GM12878 (cell line): Measurements from ENCODE around the gene CD52. TPM values are rescaled to one million over a fixed set of nuclear protein-coding genes. Genes with fewer than 3 reads are reported as not detected.

ENCODE experiments used
- ATF3 ChIP-seq: IDR thresholded peaks from 2 replicates; pipeline ENCODE4 v1.6.1; 2011; ENCODE audit warnings: low read depth, mild to moderate bottlenecking, low read length, moderate library complexity, borderline replicate concordance; ENCODE audit errors: extremely low read depth
- CREM ChIP-seq: IDR thresholded peaks from 2 replicates; pipeline ENCODE4 v1.6.1; 2014; ENCODE audit warnings: antibody characterized with exemption, low read depth
- ETV6 ChIP-seq, 2 experiments: fragments of 450-650 bp in 1 of 2; IDR thresholded peaks in 1 of 2; conservative IDR thresholded peaks in 1 of 2; 2 replicates each; pipeline ENCODE4 v1.6.1; 2014; ENCODE audit warnings: antibody characterized with exemption in 1 of 2, borderline replicate concordance in 1 of 2, low read depth in 1 of 2, mild to moderate bottlenecking in 1 of 2, moderate library complexity in 1 of 2
- HDAC2 ChIP-seq: fragments of 200-600 bp; sonication (generic); IDR thresholded peaks from 2 replicates; pipeline ENCODE4 v1.6.1; 2017
- KAT2A ChIP-seq: conservative IDR thresholded peaks from 2 replicates; pipeline ENCODE4 v1.6.1; 2011; ENCODE audit warnings: low read depth, low read length; ENCODE audit not compliant: control insufficient read depth
- KLF5 ChIP-seq: fragments of 450-650 bp; IDR thresholded peaks from 2 replicates; pipeline ENCODE4 v1.6.1; 2014; ENCODE audit warnings: mild to moderate bottlenecking; ENCODE audit not compliant: partially characterized antibody
- LARP7 ChIP-seq: fragments of 450-650 bp; IDR thresholded peaks from 2 replicates; pipeline ENCODE4 v1.6.1; 2017; ENCODE audit warnings: mild to moderate bottlenecking
- NFXL1 ChIP-seq: fragments of 450-650 bp; IDR thresholded peaks from 2 replicates; pipeline ENCODE4 v1.6.1; 2017; ENCODE audit warnings: antibody characterized with exemption, mild to moderate bottlenecking, borderline replicate concordance
- NR2C2 ChIP-seq: IDR thresholded peaks from 2 replicates; pipeline ENCODE4 v1.6.1; 2011; ENCODE audit warnings: borderline replicate concordance, low read depth; ENCODE audit not compliant: control insufficient read depth, insufficient read length
- PAX5 ChIP-seq: IDR thresholded peaks from 2 replicates; pipeline ENCODE4 v1.6.1; 2011; ENCODE audit warnings: low read depth, low read length, borderline replicate concordance
- PAX8 ChIP-seq: fragments of 450-650 bp; IDR thresholded peaks from 2 replicates; pipeline ENCODE4 v1.6.1; 2017; ENCODE audit warnings: mild to moderate bottlenecking, moderate library complexity
- PKNOX1 ChIP-seq: fragments of 450-650 bp; IDR thresholded peaks from 2 replicates; pipeline ENCODE4 v1.6.1; 2016; ENCODE audit warnings: mild to moderate bottlenecking
- RELA ChIP-seq: fragments of 450-650 bp; IDR thresholded peaks from 2 replicates; pipeline ENCODE4 v1.8.0; 2014; ENCODE audit warnings: borderline replicate concordance; ENCODE audit not compliant: partially characterized antibody
- RFX5 ChIP-seq: IDR thresholded peaks from 2 replicates; pipeline ENCODE4 v1.6.1; 2011; ENCODE audit warnings: low read depth, low read length, improper control_type of control experiment
- SIN3A ChIP-seq: IDR thresholded peaks from 2 replicates; pipeline ENCODE4 v1.6.1; 2012; ENCODE audit warnings: low read depth, low read length, improper control_type of control experiment
- SIX5 ChIP-seq: IDR thresholded peaks from 2 replicates; pipeline ENCODE4 v1.6.1; 2011; ENCODE audit warnings: mild to moderate bottlenecking, low read depth, low read length, moderate library complexity; ENCODE audit not compliant: severe bottlenecking
- SMAD5 ChIP-seq: IDR thresholded peaks from 2 replicates; pipeline ENCODE4 v1.6.1; 2016; ENCODE audit warnings: antibody characterized with exemption, low read depth
- SMARCA5 ChIP-seq: fragments of 450-650 bp; IDR thresholded peaks from 2 replicates; pipeline ENCODE4 v1.6.1; 2017; ENCODE audit warnings: mild to moderate bottlenecking
- SPI1 ChIP-seq: IDR thresholded peaks from 2 replicates; pipeline ENCODE4 v1.6.1; 2011; ENCODE audit warnings: low read depth, mild to moderate bottlenecking, low read length, moderate library complexity, borderline replicate concordance; ENCODE audit not compliant: insufficient read depth
- STAT1 ChIP-seq: fragments of 450-650 bp; conservative IDR thresholded peaks from 2 replicates; pipeline ENCODE4 v1.6.1; 2014; ENCODE audit warnings: antibody characterized with exemption, mild to moderate bottlenecking
- SUPT20H ChIP-seq: IDR thresholded peaks from 2 replicates; pipeline ENCODE4 v1.6.1; 2011; ENCODE audit warnings: low read depth, mild to moderate bottlenecking, low read length, moderate library complexity, borderline replicate concordance; ENCODE audit not compliant: control insufficient read depth
- TARDBP ChIP-seq: IDR thresholded peaks from 2 replicates; pipeline ENCODE4 v1.6.1; 2016; ENCODE audit warnings: borderline replicate concordance
- YBX1 ChIP-seq: fragments of 450-650 bp; IDR thresholded peaks from 2 replicates; pipeline ENCODE4 v1.6.1; 2016; ENCODE audit warnings: antibody characterized with exemption
- YY1 ChIP-seq: IDR thresholded peaks from 2 replicates; pipeline ENCODE4 v1.6.1; 2011; ENCODE audit warnings: low read depth, mild to moderate bottlenecking, low read length
- ZBED1 ChIP-seq: IDR thresholded peaks from 2 replicates; pipeline ENCODE4 v1.6.1; 2016; ENCODE audit warnings: borderline replicate concordance
- polyA plus RNA-seq, 11 experiments: library from polyadenylated mRNA; depleted of rRNA in 4 of 11; unstranded in 6 of 11; stranded (reverse) in 5 of 11; fragments of >200 nt; fragmentation: Nextera tagmentation in 4 of 11; fragmentation: Illumina TruSeq in 1 of 11; extraction: Ambion mirVana in 4 of 11; extraction: Trizol in 1 of 11; gene quantifications; 1 replicate in 1 of 11; 2 replicates in 10 of 11; pipeline versions ENCODE4 v1.2.1 to v1.2.3, GENCODE V29; 2011 to 2016; ENCODE audit warnings: inconsistent platforms in 2 of 11, missing spikeins in 2 of 11, low read depth in 1 of 11
- total RNA-seq, 4 experiments: library from RNA; depleted of rRNA in 3 of 4; stranded (reverse); fragments of >200 nt in 3 of 4; fragmentation: Illumina TruSeq in 1 of 4; extraction: Trizol in 1 of 4; gene quantifications; 2 replicates each; pipeline versions ENCODE4 v1.2.1 to v1.2.3, GENCODE V29; 2013 to 2021
- TF ChIP-seq, protein P1 (sequence below): IDR thresholded peaks from 2 replicates; pipeline ENCODE4 v1.6.1; 2012; ENCODE audit warnings: improper control_type of control experiment, low read depth, low read length; ENCODE audit not compliant: insufficient replicate concordance

Gene CD52
- total and polyA plus RNA-seq, 10 of the 15 experiments (the other 5 are each of a cell fraction or from before 2014, with no cell fraction given) = 237 to 2,736 (median 532) TPM

DNA sequence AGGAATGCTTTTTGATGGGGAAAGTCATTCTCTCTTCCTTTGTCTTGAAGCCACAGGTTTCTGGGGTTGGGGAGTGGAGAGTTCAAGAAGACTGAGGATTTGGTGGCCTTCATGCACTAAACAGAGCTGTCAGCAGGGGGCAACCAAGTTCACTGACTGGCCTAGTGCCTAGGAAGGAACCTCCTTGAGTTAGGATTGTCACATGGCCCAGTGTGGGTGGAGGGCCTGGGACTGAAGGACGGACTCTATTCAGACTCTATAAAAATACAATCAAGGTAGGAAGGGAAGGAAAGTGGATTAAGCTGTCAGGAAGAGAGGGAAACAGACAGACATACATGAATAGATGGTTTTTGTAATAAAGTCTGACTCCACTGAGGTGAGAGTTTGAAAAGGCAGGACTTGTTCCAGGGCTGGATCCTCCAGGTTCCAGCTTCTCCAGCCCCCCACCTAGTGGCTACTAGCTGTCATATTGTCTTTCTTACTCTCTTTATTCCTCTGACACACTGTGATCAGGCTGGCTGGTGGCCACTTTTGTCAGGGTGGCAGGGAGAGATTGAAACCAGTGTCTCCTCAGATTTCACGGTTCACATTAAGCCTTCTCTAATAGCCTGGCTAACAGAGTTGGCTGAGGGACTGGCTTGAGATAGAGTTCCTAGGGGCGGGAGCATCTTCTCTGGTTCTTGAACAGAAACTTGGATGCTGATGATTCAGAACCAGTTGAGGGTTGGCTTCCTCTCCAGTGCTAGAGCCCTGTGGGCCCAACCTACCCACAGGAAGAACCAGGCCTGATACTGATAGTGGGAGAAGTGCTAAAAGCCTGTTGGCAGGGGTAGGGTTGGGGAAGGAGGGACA, 42.0 kb upstream of the CD52 start (continued):
- TF ChIP-seq NR2C2 = no peak
- TF ChIP-seq, protein P1, sequence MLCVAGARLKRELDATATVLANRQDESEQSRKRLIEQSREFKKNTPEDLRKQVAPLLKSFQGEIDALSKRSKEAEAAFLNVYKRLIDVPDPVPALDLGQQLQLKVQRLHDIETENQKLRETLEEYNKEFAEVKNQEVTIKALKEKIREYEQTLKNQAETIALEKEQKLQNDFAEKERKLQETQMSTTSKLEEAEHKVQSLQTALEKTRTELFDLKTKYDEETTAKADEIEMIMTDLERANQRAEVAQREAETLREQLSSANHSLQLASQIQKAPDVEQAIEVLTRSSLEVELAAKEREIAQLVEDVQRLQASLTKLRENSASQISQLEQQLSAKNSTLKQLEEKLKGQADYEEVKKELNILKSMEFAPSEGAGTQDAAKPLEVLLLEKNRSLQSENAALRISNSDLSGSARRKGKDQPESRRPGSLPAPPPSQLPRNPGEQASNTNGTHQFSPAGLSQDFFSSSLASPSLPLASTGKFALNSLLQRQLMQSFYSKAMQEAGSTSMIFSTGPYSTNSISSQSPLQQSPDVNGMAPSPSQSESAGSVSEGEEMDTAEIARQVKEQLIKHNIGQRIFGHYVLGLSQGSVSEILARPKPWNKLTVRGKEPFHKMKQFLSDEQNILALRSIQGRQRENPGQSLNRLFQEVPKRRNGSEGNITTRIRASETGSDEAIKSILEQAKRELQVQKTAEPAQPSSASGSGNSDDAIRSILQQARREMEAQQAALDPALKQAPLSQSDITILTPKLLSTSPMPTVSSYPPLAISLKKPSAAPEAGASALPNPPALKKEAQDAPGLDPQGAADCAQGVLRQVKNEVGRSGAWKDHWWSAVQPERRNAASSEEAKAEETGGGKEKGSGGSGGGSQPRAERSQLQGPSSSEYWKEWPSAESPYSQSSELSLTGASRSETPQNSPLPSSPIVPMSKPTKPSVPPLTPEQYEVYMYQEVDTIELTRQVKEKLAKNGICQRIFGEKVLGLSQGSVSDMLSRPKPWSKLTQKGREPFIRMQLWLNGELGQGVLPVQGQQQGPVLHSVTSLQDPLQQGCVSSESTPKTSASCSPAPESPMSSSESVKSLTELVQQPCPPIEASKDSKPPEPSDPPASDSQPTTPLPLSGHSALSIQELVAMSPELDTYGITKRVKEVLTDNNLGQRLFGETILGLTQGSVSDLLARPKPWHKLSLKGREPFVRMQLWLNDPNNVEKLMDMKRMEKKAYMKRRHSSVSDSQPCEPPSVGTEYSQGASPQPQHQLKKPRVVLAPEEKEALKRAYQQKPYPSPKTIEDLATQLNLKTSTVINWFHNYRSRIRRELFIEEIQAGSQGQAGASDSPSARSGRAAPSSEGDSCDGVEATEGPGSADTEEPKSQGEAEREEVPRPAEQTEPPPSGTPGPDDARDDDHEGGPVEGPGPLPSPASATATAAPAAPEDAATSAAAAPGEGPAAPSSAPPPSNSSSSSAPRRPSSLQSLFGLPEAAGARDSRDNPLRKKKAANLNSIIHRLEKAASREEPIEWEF = no peak
- TF ChIP-seq YBX1 = no peak
- no peak for TF ChIP-seq HDAC2
- no peak for TF ChIP-seq ATF3
- no peak for TF ChIP-seq RFX5
- TF ChIP-seq ZBED1 = no peak
- no peak for TF ChIP-seq SMAD5
- TF ChIP-seq CREM = no peak
- TF ChIP-seq LARP7 = no peak
- no peak for TF ChIP-seq NFXL1
- no peak for TF ChIP-seq KLF5
- no peak for TF ChIP-seq TARDBP
- peak; percentile 60; the same call in 1 of the 2 replicates for TF ChIP-seq YY1
- TF ChIP-seq SUPT20H = no peak
- TF ChIP-seq SIN3A = no peak
- TF ChIP-seq PAX8 = no peak
- TF ChIP-seq PAX5 = no peak
- TF ChIP-seq SIX5 = no peak
- no peak for TF ChIP-seq SMARCA5
- no peak for TF ChIP-seq KAT2A
- TF ChIP-seq ETV6 (conservative IDR thresholded peaks at IDR 0.05 in 1 of 2, IDR thresholded peaks at IDR 0.05 in 1 of 2; ENCODE audit: borderline replicate concordance in 1 of 2, low read depth in 1 of 2) = no peak
- 0 out of 2 replicates have a peak, but pooled peaks have one; percentile 18 for TF ChIP-seq PKNOX1
- no peak for TF ChIP-seq SPI1
- no peak for TF ChIP-seq STAT1
- no peak for TF ChIP-seq RELA
